ENCODE results near the gene GPA33.

- no peak for TF ChIP-seq POLR2A (IDR thresholded peaks at IDR 0.05)
- TF ChIP-seq CTCF (IDR thresholded peaks at IDR 0.05) = no peak
These were observed 45.2 kb upstream of the GPA33 start for GRCh38 chr1:167135281-167135840.
